ENCODE data around the gene FHIT.

- no peak for TF ChIP-seq CTCF (conservative IDR thresholded peaks at IDR 0.05; ENCODE audit: low read depth, low read length)
- no peak for TF ChIP-seq EZH2 (IDR thresholded peaks at IDR 0.05; ENCODE audit: low read length, unreplicated experiment)
Observed at GRCh38 chr3:60651799-60652198, 599.5 kb downstream of the FHIT start.

Data from PC-3 (cell line).